GM18498 (cell line): Measurements from ENCODE around the gene TBL1XR1.
A peak's percentile ranks its signal among the peaks of the same experiment; 100 is the strongest.
"Not testable (repeated sequence)": the region's sequence is repeated elsewhere in the genome, so short reads cannot be mapped to it uniquely, and the experiment has no call there.

ENCODE experiments used
- ATAC-seq: cut with Tn5 transposase; IDR thresholded peaks from one replicate; pipeline ENCODE4 v1.9.1; 2021; ENCODE audit warnings: mild to moderate bottlenecking, moderate library complexity; ENCODE audit not compliant: unreplicated experiment

TBL1XR1 gene

GRCh38 chr3:177144922-177145321 lies 52.4 kb downstream of the TBL1XR1 start:
- peak; percentile 60 for ATAC-seq

- no peak for ATAC-seq
Observed at GRCh38 chr3:177141899-177142646, 55.2 kb downstream of the TBL1XR1 start.

GRCh38 chr3:177141471-177141870 lies 55.8 kb downstream of the TBL1XR1 start:
- ATAC-seq = no peak

- ATAC-seq = not testable (repeated sequence)
Observed at GRCh38 chr3:177139220-177139619, 58.1 kb downstream of the TBL1XR1 start.

- no peak for ATAC-seq
Observed at GRCh38 chr3:177137774-177138705, 59.2 kb downstream of the TBL1XR1 start.

GRCh38 chr3:177136741-177137140 lies 60.5 kb downstream of the TBL1XR1 start:
- no peak for ATAC-seq

GRCh38 chr3:177135841-177136492 lies 61.3 kb downstream of the TBL1XR1 start:
- ATAC-seq = no peak

- no peak for ATAC-seq
Observed at GRCh38 chr3:177134816-177135210, 62.5 kb downstream of the TBL1XR1 start.

- no peak for ATAC-seq
Observed at GRCh38 chr3:177133860-177134815, 63.1 kb downstream of the TBL1XR1 start.

- ATAC-seq = no peak
Observed at GRCh38 chr3:177131927-177132636, 65.2 kb downstream of the TBL1XR1 start.

- no peak for ATAC-seq
Observed at GRCh38 chr3:177127008-177127407, 70.3 kb downstream of the TBL1XR1 start.

- no peak for ATAC-seq
Observed at GRCh38 chr3:177126015-177126773, 71.1 kb downstream of the TBL1XR1 start.

- no peak for ATAC-seq
Observed at GRCh38 chr3:177124882-177125281, 72.4 kb downstream of the TBL1XR1 start.

GRCh38 chr3:177123822-177124221 lies 73.5 kb downstream of the TBL1XR1 start:
- no peak for ATAC-seq

- no peak for ATAC-seq
Observed at GRCh38 chr3:177122183-177122856, 75.0 kb downstream of the TBL1XR1 start.

- ATAC-seq = no peak
Observed at GRCh38 chr3:177119829-177120228, 77.5 kb downstream of the TBL1XR1 start.

GRCh38 chr3:177114253-177114652 lies 83.0 kb downstream of the TBL1XR1 start:
- ATAC-seq = no peak

- no peak for ATAC-seq
Observed at GRCh38 chr3:177111541-177111949, 85.7 kb downstream of the TBL1XR1 start.
